HepG2 (cell line): Measurements from ENCODE around the gene FAM43A. TPM values are rescaled to one million over a fixed set of nuclear protein-coding genes. Genes with fewer than 3 reads are reported as not detected.

Experiments used
- HNF4A ChIP-seq: sonication (generic); formaldehyde crosslinking; IDR thresholded peaks from 2 replicates; pipeline ENCODE4 v1.4.0; 2020; ENCODE audit warnings: missing genetic modification reagents
- MTERF4 ChIP-seq: sonication (generic); formaldehyde crosslinking; IDR thresholded peaks from 2 replicates; pipeline ENCODE4 v1.8.0; 2023; ENCODE audit warnings: mild to moderate bottlenecking, missing genetic modification reagents
- NFYB ChIP-seq: sonication (generic); formaldehyde crosslinking; IDR thresholded peaks from 2 replicates; pipeline ENCODE4 v1.4.0; 2020; ENCODE audit warnings: missing genetic modification reagents
- NPAS2 ChIP-seq: sonication (generic); formaldehyde crosslinking; IDR thresholded peaks from 2 replicates; pipeline ENCODE4 v1.8.0; 2022; ENCODE audit warnings: mild to moderate bottlenecking, missing genetic modification reagents, borderline replicate concordance
- PHB2 ChIP-seq: fragments of 450-650 bp; IDR thresholded peaks from 2 replicates; pipeline ENCODE4 v1.6.1; 2018; ENCODE audit not compliant: partially characterized antibody
- SRSF4 ChIP-seq: fragments of 200-400 bp; formaldehyde crosslinking; IDR thresholded peaks from one replicate; pipeline ENCODE4 v1.6.1; 2018; ENCODE audit warnings: mild to moderate bottlenecking, low read depth, low read length, moderate library complexity; ENCODE audit not compliant: poor library complexity, severe bottlenecking
- SSRP1 ChIP-seq: IDR thresholded peaks from 2 replicates; pipeline ENCODE4 v1.6.1; 2016; ENCODE audit warnings: control low read depth
- THYN1 ChIP-seq: sonication (generic); formaldehyde crosslinking; IDR thresholded peaks from 2 replicates; pipeline ENCODE4 v1.8.1; 2023; ENCODE audit warnings: low read depth, mild to moderate bottlenecking, moderate library complexity, missing genetic modification reagents, borderline replicate concordance
- TMF1 ChIP-seq: sonication (generic); formaldehyde crosslinking; IDR thresholded peaks from 2 replicates; pipeline ENCODE4 v1.8.1; 2022; ENCODE audit warnings: low read depth, missing genetic modification reagents
- TRIM24 ChIP-seq: sonication (generic); formaldehyde crosslinking; IDR thresholded peaks from 2 replicates; pipeline ENCODE4 v1.8.0; 2022; ENCODE audit warnings: mild to moderate bottlenecking, missing genetic modification reagents
- ZNF510 ChIP-seq: sonication (generic); formaldehyde crosslinking; IDR thresholded peaks from 2 replicates; pipeline ENCODE4 v1.4.0; 2020; ENCODE audit warnings: low read depth, mild to moderate bottlenecking, missing genetic modification reagents
- ZNF644 ChIP-seq: IDR thresholded peaks from 2 replicates; pipeline ENCODE4 v1.6.1; 2016; ENCODE audit warnings: low read depth
- ZNF703 ChIP-seq: sonication (generic); formaldehyde crosslinking; IDR thresholded peaks from 2 replicates; pipeline ENCODE4 v1.5.1; 2020; ENCODE audit warnings: missing genetic modification reagents, mild to moderate bottlenecking, moderate library complexity, borderline replicate concordance
- ZNF747 ChIP-seq: sonication (generic); formaldehyde crosslinking; IDR thresholded peaks from 2 replicates; pipeline ENCODE4 v1.8.1; 2023; ENCODE audit warnings: missing genetic modification reagents, mild to moderate bottlenecking, borderline replicate concordance
- ZNF775 ChIP-seq: sonication (generic); formaldehyde crosslinking; IDR thresholded peaks from 2 replicates; pipeline ENCODE4 v1.4.0; 2020; ENCODE audit warnings: missing genetic modification reagents, mild to moderate bottlenecking, moderate library complexity, borderline replicate concordance
- ZSCAN22 ChIP-seq: sonication (generic); formaldehyde crosslinking; IDR thresholded peaks from 2 replicates; pipeline ENCODE4 v1.4.0; 2020; ENCODE audit warnings: mild to moderate bottlenecking, missing genetic modification reagents
- polyA plus RNA-seq, 8 experiments: library from polyadenylated mRNA; depleted of rRNA in 3 of 8; stranded (reverse) in 7 of 8; unstranded in 1 of 8; fragments of >200 nt; fragmentation: Illumina TruSeq in 4 of 8; extraction: Trizol in 4 of 8; gene quantifications; 2 replicates each; pipeline versions ENCODE4 v1.2.1 to v1.2.3, GENCODE V29; 2011 to 2016; ENCODE audit warnings: low read depth in 4 of 8, missing spikeins in 1 of 8, mixed read lengths in 1 of 8; ENCODE audit not compliant: insufficient read depth in 1 of 8
- total RNA-seq, 5 experiments: library from RNA; depleted of rRNA; stranded (reverse); fragments of >200 nt; fragmentation: Illumina TruSeq; extraction: Trizol; gene quantifications; 2 replicates each; pipeline ENCODE4 v1.2.3, GENCODE V29; 2016; ENCODE audit warnings: low read depth in 1 of 5
- TF ChIP-seq, protein P1 (sequence below): sonication (generic); formaldehyde crosslinking; IDR thresholded peaks from 2 replicates; pipeline ENCODE4 v1.4.0; 2020; ENCODE audit warnings: missing genetic modification reagents
- TF ChIP-seq, protein P2 (sequence below): sonication (generic); formaldehyde crosslinking; IDR thresholded peaks from 2 replicates; pipeline ENCODE4 v1.4.0; 2020; ENCODE audit warnings: missing genetic modification reagents, mild to moderate bottlenecking, borderline replicate concordance
- TF ChIP-seq, protein P3 (sequence below): sonication (generic); formaldehyde crosslinking; IDR thresholded peaks from 2 replicates; pipeline ENCODE4 v1.4.0; 2020; ENCODE audit warnings: low read depth, missing genetic modification reagents
- TF ChIP-seq, protein P4 (sequence below): sonication (generic); formaldehyde crosslinking; IDR thresholded peaks from 2 replicates; pipeline ENCODE4 v1.4.0; 2020; ENCODE audit warnings: missing genetic modification reagents

FAM43A gene
- total and polyA plus RNA-seq, 2 of the 13 experiments (the other 11 are each of a cell fraction or from before 2014, with no cell fraction given), result 0.91 to 1.8 TPM

DNA sequence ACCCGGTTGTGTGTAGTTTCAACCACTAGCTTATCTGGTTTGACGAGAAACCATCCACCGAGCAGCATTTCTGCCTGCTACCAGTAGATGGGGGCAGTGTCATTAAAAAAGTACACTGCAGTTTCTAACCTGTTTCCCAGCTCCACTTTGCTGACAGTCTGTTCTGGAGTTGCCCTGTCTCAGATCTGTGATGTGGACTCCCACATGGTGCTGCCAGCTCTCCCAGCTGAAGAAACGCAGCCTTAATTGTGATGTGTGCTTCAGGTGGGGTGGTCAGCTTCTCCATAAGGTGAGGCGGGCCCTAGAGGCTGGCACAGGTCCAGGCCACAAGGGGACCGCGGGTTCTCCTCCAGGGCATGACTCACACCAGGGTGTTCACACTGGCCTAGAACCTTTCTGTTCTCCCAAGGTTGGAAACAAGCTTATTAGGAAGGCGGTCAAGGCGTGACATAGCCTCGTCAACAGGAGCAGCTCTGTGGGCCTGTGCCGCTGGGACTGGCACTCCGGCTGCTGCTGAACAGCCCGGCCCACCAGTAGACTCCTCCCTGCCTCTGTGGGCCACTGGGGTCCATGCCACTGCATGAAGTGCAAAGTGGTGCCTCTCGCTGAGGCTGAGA, 2.9 kb upstream of the FAM43A start (continued):
- TF ChIP-seq, protein P1, sequence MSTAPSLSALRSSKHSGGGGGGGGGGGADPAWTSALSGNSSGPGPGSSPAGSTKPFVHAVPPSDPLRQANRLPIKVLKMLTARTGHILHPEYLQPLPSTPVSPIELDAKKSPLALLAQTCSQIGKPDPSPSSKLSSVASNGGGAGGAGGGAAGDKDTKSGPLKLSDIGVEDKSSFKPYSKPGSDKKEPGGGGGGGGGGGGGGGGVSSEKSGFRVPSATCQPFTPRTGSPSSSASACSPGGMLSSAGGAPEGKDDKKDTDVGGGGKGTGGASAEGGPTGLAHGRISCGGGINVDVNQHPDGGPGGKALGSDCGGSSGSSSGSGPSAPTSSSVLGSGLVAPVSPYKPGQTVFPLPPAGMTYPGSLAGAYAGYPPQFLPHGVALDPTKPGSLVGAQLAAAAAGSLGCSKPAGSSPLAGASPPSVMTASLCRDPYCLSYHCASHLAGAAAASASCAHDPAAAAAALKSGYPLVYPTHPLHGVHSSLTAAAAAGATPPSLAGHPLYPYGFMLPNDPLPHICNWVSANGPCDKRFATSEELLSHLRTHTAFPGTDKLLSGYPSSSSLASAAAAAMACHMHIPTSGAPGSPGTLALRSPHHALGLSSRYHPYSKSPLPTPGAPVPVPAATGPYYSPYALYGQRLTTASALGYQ (CRISPR knock-in tag), result no peak
- TF ChIP-seq HNF4A (CRISPR knock-in tag) (0 out of 2 replicates have a peak, but pooled peaks have one; percentile 12), ZNF510 (CRISPR knock-in tag) (no peak), NFYB (no peak), THYN1 (CRISPR knock-in tag) (no peak), SSRP1 (CRISPR knock-in tag) (no peak), MTERF4 (CRISPR knock-in tag) (no peak), ZNF775 (CRISPR knock-in tag) (no peak), ZNF644 (CRISPR knock-in tag) (no peak), NPAS2 (CRISPR knock-in tag) (no peak), TRIM24 (CRISPR knock-in tag) (no peak), PHB2 (no peak), ZNF747 (CRISPR knock-in tag) (no peak), TMF1 (CRISPR knock-in tag) (no peak), SRSF4 (no peak), ZNF703 (no peak), ZSCAN22 (CRISPR knock-in tag) (no peak)
- TF ChIP-seq, protein P2, sequence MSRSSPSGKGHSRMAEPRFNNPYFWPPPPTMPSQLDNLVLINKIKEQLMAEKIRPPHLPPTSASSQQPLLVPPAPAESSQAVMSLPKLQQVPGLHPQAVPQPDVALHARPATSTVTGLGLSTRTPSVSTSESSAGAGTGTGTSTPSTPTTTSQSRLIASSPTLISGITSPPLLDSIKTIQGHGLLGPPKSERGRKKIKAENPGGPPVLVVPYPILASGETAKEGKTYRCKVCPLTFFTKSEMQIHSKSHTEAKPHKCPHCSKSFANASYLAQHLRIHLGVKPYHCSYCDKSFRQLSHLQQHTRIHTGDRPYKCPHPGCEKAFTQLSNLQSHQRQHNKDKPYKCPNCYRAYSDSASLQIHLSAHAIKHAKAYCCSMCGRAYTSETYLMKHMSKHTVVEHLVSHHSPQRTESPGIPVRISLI (CRISPR knock-in tag), result no peak
- TF ChIP-seq, protein P3, sequence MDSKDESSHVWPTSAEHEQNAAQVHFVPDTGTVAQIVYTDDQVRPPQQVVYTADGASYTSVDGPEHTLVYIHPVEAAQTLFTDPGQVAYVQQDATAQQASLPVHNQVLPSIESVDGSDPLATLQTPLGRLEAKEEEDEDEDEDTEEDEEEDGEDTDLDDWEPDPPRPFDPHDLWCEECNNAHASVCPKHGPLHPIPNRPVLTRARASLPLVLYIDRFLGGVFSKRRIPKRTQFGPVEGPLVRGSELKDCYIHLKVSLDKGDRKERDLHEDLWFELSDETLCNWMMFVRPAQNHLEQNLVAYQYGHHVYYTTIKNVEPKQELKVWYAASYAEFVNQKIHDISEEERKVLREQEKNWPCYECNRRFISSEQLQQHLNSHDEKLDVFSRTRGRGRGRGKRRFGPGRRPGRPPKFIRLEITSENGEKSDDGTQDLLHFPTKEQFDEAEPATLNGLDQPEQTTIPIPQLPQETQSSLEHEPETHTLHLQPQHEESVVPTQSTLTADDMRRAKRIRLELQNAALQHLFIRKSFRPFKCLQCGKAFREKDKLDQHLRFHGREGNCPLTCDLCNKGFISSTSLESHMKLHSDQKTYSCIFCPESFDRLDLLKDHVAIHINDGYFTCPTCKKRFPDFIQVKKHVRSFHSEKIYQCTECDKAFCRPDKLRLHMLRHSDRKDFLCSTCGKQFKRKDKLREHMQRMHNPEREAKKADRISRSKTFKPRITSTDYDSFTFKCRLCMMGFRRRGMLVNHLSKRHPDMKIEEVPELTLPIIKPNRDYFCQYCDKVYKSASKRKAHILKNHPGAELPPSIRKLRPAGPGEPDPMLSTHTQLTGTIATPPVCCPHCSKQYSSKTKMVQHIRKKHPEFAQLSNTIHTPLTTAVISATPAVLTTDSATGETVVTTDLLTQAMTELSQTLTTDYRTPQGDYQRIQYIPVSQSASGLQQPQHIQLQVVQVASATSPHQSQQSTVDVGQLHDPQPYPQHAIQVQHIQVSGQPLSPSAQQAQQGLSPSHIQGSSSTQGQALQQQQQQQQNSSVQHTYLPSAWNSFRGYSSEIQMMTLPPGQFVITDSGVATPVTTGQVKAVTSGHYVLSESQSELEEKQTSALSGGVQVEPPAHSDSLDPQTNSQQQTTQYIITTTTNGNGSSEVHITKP (CRISPR knock-in tag), result peak; percentile 78
- TF ChIP-seq, protein P4, sequence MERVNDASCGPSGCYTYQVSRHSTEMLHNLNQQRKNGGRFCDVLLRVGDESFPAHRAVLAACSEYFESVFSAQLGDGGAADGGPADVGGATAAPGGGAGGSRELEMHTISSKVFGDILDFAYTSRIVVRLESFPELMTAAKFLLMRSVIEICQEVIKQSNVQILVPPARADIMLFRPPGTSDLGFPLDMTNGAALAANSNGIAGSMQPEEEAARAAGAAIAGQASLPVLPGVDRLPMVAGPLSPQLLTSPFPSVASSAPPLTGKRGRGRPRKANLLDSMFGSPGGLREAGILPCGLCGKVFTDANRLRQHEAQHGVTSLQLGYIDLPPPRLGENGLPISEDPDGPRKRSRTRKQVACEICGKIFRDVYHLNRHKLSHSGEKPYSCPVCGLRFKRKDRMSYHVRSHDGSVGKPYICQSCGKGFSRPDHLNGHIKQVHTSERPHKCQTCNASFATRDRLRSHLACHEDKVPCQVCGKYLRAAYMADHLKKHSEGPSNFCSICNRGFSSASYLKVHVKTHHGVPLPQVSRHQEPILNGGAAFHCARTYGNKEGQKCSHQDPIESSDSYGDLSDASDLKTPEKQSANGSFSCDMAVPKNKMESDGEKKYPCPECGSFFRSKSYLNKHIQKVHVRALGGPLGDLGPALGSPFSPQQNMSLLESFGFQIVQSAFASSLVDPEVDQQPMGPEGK (CRISPR knock-in tag), result peak; percentile 23; the same call in 1 of the 2 replicates
